Hematopoietic multipotent progenitor cell treated with erythropoietin and hydrocortisone succinate and interleukin-3 and kit ligand, for 17 days (in vitro differentiated cells): ENCODE measurements around the gene MRPL36.

ENCODE experiments used
- DNase-seq: peaks from one replicate; pipeline ENCODE4 v3.0.0-alpha.2; 2015; ENCODE audit warnings: low spot score

MRPL36 gene

GRCh38 chr5:1764606-1764960 lies 35.1 kb downstream of the MRPL36 start:
- no peak for DNase-seq

GRCh38 chr5:1763960-1764605 lies 35.6 kb downstream of the MRPL36 start:
- DNase-seq, result no peak

DNA sequence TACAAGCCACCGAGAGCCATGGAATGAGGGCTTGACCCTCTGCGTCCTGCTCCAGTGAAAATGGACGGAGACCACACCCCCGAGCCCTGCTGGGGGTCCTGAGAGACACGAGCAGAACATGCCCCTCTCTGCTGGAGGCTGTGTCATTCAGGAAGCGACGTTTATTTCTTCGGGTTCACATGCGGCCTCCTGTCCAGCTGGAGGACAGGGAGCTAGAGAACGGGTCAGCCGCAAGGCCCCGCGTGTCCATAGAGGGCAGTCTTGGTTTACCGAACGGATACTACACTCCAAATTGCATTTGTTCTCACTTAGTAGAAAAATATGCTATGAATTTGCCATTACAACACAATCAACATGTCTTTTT lies 36.1 kb downstream of the MRPL36 start:
- DNase-seq, result peak; percentile 34

DNA sequence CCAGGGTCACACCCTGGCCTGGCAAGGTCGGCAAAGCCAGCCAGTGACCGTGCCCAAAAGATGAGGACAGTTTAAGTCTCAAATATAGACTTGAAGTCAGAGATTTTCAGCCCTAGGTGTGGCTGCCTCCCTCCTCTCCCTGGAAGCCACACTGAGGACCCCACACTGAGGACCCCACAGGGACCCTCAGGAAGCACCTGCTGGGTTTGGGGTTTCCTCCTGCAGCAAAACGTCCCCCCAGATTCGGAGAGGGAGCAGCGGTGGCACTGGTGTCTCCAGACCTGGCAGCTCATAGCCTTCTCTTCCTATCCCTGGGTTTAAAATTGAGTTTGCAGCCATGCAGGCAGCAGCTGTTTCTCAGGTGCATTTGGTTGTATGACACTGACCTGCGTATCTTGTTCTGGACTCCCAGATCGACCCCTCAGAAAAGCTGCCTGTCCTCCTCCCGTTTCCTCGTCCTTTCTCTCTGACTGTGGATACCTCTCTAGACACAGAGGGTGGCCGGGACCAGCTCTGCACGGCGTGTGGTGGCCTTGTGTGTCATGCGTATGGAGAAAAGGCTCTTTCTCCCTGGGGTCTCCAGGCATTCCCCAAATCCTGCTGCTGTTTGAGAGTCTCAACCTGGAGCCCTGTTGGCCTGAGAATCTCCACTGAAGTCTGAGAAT lies 36.6 kb downstream of the MRPL36 start:
- DNase-seq, result no peak

DNA sequence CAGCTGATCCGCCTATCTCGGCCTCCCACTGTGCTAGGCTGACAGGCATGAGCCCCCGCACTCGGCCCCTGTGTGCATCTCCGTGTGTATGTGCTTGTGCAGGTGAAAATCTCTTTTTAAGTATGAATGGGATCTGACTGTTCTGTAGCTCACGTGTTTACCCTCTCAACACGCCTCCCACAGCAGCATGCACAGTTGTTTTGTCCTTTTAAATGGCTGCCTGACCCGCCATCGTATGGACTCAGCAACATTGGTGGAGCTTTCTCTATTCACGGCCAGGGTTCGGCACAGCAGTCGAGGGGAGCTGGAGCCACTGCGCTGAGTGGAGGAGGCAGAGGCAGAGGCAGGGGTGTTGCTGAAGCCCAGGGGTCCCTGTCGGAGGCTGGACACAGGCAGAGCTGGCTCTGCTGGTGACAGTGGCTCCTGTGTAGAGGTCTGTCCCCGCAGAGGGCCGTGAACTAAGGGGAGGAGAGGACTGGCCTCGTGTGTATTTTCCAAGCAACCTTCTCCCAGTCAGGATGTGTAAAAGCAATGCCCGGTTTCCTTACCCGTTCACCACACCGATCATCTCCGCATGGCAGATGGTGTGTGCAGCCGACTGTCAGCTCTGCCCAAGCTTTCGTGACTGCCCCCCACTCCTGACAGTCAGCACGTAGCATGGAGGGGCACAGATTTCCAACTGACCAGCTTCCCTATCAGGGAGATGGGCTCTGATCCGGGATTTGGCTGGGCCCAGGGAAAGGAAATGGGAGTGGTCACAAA lies 37.3 kb downstream of the MRPL36 start:
- no peak for DNase-seq

DNA sequence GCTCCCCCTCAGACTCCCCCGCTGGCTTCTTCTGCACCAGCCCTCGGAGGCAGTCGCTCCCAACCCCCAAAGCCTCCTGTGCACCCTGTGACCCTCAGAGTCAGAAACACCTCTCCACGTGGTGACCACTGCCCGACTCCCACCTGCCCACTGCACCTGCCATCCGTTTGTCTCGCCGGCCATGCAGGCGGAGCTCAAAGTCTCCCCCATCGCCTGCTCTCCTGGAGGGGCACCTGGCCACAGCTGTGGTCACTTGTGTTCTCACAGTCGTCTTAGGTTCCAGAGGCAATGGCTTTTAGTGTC lies 38.2 kb downstream of the MRPL36 start:
- DNase-seq, result no peak

- no peak for DNase-seq
These were observed 38.8 kb downstream of the MRPL36 start for GRCh38 chr5:1760656-1761452.

GRCh38 chr5:1760231-1760630 lies 39.4 kb downstream of the MRPL36 start:
- DNase-seq, result no peak

DNA sequence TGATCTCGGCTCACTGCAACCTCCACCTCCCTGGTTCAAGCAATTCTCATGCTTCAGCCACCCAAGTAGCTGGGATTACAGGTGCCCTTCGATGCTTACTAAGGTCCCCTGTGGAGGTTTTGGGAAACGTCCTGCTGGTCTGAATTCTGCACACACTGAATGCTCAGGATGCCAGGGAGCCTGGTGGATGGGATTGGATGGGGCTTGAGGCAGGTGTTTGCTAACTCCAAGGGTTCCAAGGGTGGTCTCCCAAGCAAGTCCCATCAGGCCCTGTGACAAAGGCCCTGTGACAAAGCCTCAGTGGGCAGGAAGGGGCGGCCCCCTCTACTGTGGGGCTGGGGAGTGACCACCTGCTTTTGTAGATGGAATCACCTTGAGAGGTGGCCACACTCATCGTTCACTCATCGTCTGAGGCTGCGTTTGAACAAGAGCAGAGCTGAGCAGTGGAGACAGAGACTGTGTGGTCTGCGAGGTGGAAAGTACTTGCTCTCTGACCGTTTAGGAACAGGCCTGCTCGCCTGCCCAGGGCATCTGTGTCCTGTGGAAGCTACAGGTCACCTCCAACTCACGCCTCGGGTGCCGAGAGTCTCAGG lies 40.2 kb downstream of the MRPL36 start:
- no peak for DNase-seq

DNA sequence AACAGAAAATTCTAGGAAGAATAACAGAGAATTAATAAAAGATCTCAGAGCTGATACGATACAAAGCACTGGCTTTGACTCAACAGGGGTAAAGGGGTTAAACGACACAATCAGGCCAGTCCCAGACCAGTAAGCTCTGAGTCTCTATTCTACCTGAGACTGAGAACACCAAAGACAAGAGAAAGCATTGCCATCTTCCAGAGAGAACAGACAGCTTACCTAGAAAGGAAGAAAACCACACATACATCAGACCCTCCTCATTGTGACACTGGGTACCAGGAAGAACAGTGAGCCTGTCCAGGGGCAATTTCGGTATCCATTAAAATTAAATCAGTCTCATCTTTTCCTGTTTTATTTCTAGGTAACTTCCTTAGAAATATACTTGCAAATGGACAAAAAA lies 41.1 kb downstream of the MRPL36 start:
- DNase-seq, result no peak

DNA sequence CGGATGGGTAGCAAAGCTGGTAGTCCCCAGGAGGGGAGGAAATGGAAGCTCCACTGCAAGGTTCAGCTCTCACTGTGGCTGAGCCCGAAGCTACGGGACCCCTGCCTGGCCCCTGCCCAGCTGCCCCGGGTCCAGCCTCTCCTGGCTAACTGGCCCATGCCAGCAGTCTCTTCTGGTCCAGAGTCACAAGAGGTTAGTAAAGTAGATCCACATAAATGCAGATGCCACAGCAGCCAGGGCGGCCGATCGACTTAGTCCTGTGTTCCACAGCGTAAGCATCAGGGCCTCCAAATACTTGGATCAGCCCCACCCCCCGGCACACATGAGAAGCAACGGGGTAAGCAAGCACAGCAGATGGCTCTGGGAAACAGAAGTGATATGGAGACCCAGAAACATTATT lies 42.1 kb downstream of the MRPL36 start:
- no peak for DNase-seq

DNA sequence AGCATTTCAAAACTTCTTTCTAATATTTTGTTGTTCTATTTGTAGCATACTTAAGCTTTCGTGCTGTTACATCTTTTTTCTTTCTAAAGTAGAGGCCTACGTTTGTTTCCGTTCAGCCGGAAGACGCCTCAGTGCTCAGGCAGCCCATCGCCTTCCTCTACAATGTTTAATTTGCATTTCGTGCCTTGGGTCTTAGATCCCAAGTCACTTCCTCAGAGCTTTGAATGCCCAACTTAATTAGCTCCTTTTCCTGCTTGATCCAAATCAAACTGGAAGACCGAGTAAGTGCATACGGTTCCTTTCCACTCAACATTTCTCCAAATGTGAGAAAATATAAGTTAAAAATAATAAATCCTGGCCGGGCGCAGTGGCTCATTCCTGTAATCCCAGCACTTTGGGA lies 43.2 kb downstream of the MRPL36 start:
- no peak for DNase-seq

DNA sequence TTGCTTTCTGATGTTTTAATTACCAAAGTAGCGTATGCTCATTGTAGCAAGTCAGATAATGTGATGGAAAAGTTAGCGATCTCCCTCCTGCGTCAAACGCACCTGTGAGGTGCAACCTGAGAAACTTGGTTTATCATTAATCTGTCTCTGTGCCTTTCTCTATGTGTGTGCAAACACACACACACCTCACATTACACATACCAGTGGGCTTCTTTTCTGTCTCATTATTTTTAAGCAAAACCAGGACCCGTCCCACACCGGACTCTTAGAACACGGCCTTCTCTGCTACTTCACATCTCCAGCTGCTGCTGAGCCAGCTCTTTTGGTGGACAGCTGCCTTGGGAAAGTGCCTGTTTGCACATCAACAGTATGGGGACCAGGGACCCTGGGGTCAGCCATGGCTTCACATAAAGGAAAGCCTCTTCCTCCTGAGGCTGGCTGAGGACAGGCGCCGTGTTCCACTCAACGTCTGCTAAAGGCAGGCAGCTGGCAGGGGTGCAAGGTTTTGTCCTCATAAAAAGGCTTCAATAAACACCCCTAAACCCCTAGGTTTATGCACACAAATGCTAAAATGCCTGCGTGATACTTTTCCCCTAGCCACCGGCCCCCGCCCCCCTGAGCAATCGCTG lies 44.2 kb downstream of the MRPL36 start:
- DNase-seq, result no peak

- no peak for DNase-seq
These were observed 45.0 kb downstream of the MRPL36 start for GRCh38 chr5:1754531-1755220.

DNA sequence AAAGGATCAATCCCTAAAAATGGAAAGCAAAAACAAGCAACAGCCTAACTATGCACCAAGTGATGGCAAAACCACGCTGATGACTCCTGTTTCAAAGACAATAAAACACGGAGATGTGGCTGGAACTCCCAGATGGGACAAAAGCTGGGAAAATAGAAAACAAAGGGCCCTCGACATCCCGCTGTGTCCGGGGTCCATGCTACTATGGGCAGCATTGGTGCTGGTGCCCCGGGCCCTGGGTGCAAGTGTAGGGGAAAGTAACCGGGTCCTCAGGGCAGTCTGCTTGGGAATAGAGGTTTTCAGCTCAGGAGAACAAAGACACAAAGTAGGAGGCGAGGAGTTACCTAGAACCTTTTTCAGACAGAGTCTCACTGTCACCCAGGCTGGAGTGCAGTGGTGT lies 46.1 kb downstream of the MRPL36 start:
- no peak for DNase-seq

- no peak for DNase-seq
These were observed 46.8 kb downstream of the MRPL36 start for GRCh38 chr5:1752881-1753280.

DNA sequence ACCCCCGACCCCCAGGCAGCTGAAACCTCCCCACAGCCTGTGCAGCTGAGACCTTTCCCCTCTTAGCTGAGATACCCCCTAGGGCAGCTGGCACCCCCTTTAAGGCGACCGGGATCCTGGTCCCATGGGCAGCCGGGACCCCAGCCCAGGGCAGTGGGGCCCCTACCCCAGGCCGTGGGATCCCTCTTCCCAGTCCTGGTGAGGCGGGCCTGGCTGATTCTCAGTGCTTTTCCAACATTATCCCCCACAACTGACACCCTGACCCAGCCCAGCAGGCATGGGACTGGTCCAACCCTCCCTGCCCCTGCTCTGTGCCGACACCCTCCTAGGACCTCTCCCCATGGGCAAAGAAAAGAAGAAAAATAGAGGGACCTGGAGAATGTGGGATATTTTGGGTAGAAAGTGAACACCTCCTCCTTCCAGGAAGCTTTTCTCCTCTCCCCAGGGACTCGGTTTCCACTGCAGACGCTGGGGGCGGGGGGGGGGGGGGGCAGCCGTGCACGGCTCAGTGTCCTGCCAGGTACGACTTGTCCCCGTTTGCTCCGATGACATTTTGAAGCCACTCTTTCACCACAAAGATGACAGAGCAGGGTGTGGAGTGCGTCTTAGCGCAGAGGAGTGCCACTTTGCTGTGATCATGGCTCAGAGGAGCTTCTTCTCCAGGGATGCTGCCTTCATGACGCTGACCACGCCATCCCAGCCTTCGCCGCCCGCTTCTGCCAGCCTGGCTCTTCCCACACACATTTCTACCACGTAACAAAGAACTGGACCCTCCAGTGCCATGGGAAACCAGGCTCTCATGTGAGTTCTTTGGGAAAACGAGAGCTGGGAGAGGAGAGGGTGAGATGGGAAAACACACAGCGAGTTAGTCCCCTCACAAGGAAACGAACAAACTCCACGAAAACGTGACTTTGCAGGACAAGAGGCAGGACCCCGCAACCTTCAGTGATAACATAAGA lies 47.5 kb downstream of the MRPL36 start:
- DNase-seq, result no peak

- DNase-seq, result no peak
These were observed 48.4 kb downstream of the MRPL36 start for GRCh38 chr5:1751026-1751863.

GRCh38 chr5:1750469-1750868 lies 49.2 kb downstream of the MRPL36 start:
- no peak for DNase-seq
